ENCODE results near the gene NNAT.

The NNAT gene

GRCh38 chr20:37498066-37498665, 22.9 kb upstream of the NNAT start:
- H3K36me3 ChIP-seq (ENCODE audit: insufficient read depth, low read length): no peaks in the 10 kb centered on the region
- TF ChIP-seq EZH2 (IDR thresholded peaks at IDR 0.05; ENCODE audit: borderline replicate concordance, low read depth, low read length, severe bottlenecking): no peak
- TF ChIP-seq, protein P1, sequence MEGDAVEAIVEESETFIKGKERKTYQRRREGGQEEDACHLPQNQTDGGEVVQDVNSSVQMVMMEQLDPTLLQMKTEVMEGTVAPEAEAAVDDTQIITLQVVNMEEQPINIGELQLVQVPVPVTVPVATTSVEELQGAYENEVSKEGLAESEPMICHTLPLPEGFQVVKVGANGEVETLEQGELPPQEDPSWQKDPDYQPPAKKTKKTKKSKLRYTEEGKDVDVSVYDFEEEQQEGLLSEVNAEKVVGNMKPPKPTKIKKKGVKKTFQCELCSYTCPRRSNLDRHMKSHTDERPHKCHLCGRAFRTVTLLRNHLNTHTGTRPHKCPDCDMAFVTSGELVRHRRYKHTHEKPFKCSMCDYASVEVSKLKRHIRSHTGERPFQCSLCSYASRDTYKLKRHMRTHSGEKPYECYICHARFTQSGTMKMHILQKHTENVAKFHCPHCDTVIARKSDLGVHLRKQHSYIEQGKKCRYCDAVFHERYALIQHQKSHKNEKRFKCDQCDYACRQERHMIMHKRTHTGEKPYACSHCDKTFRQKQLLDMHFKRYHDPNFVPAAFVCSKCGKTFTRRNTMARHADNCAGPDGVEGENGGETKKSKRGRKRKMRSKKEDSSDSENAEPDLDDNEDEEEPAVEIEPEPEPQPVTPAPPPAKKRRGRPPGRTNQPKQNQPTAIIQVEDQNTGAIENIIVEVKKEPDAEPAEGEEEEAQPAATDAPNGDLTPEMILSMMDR (IDR thresholded peaks at IDR 0.05; ENCODE audit: borderline replicate concordance, extremely low read depth, low read length, poor library complexity, severe bottlenecking): no peak
- no peaks in the 10 kb centered on the region for H4K20me1 ChIP-seq (ENCODE audit: insufficient read depth, low read length)
- no peak overlapping the region for H2AFZ ChIP-seq (ENCODE audit: low read depth, low read length)
- no peak overlapping the region for H3K9ac ChIP-seq (ENCODE audit: low read depth, low read length)
- H3K79me2 ChIP-seq (ENCODE audit: insufficient read depth, low read length): no peaks in the 10 kb centered on the region
- H3K9me3 ChIP-seq (ENCODE audit: insufficient read depth, low read length, severe bottlenecking): no peaks in the 10 kb centered on the region
- ATAC-seq (ENCODE audit: insufficient read depth, low read depth): no peak
- no peak overlapping the region for H3K4me2 ChIP-seq (ENCODE audit: insufficient read depth, low read length)
- no peak overlapping the region for H3K4me3 ChIP-seq (ENCODE audit: low read depth in 1 of 2, low read length in 2 of 2)
- no peak overlapping the region for H3K27ac ChIP-seq (ENCODE audit: low read length)
- H3K27me3 ChIP-seq (ENCODE audit: insufficient read depth, low read length, poor library complexity): no peaks in the 10 kb centered on the region
- H3K4me1 ChIP-seq (ENCODE audit: insufficient read depth, low read length): no peaks in the 10 kb centered on the region
- no peak for DNase-seq

DNA sequence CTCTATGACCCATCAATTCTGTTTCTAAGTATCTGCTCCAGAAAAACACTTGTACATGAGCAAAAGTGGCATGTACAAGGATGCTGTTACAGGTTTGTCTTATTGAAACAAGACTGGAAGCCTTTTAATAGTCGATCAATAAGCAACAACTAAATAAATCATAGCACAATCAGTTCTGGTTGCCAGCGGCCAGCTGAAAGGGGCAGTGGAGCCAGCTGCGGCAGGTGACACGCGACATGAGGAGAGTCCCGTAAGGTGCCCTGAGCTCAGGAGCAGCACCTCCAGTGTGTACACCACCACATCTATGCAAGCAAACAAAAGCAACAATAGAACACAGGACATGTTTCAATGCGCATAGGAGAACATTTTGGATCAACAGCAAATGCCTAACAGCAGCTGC, 20.7 kb upstream of the NNAT start:
- H3K79me2 ChIP-seq (ENCODE audit: insufficient read depth, low read length): no peaks in the 10 kb centered on the region
- H3K27ac ChIP-seq (ENCODE audit: low read length): no peak overlapping the region
- ATAC-seq (ENCODE audit: insufficient read depth, low read depth): no peak
- no peak for DNase-seq
- no peaks in the 10 kb centered on the region for H4K20me1 ChIP-seq (ENCODE audit: insufficient read depth, low read length)
- TF ChIP-seq, protein P1 (IDR thresholded peaks at IDR 0.05; ENCODE audit: borderline replicate concordance, extremely low read depth, low read length, poor library complexity, severe bottlenecking): no peak
- no peak for TF ChIP-seq EZH2 (IDR thresholded peaks at IDR 0.05; ENCODE audit: borderline replicate concordance, low read depth, low read length, severe bottlenecking)
- no peaks in the 10 kb centered on the region for H3K27me3 ChIP-seq (ENCODE audit: insufficient read depth, low read length, poor library complexity)
- no peak overlapping the region for H3K4me3 ChIP-seq (ENCODE audit: low read depth in 1 of 2, low read length in 2 of 2)
- no peaks in the 10 kb centered on the region for H3K4me1 ChIP-seq (ENCODE audit: insufficient read depth, low read length)
- no peak overlapping the region for H3K4me2 ChIP-seq (ENCODE audit: insufficient read depth, low read length)
- no peaks in the 10 kb centered on the region for H3K9me3 ChIP-seq (ENCODE audit: insufficient read depth, low read length, severe bottlenecking)
- no peak overlapping the region for H3K9ac ChIP-seq (ENCODE audit: low read depth, low read length)
- no peaks in the 10 kb centered on the region for H3K36me3 ChIP-seq (ENCODE audit: insufficient read depth, low read length)
- H2AFZ ChIP-seq (ENCODE audit: low read depth, low read length): no peak overlapping the region

GRCh38 chr20:37501940-37502339, 19.1 kb upstream of the NNAT start:
- Histone ChIP-seq H4K20me1 (ENCODE audit: insufficient read depth, low read length) (no peaks in the 10 kb centered on the region), H3K27ac (ENCODE audit: low read length) (no peak overlapping the region), H3K27me3 (ENCODE audit: insufficient read depth, low read length, poor library complexity) (no peaks in the 10 kb centered on the region), H3K9me3 (ENCODE audit: insufficient read depth, low read length, severe bottlenecking) (no peaks in the 10 kb centered on the region), H2AFZ (ENCODE audit: low read depth, low read length) (no peak overlapping the region), H3K9ac (ENCODE audit: low read depth, low read length) (no peak overlapping the region), H3K79me2 (ENCODE audit: insufficient read depth, low read length) (no peaks in the 10 kb centered on the region), H3K4me2 (ENCODE audit: insufficient read depth, low read length) (no peak overlapping the region), H3K4me3 (ENCODE audit: low read depth in 1 of 2, low read length in 2 of 2) (no peak overlapping the region), H3K4me1 (ENCODE audit: insufficient read depth, low read length) (no peaks in the 10 kb centered on the region), H3K36me3 (ENCODE audit: insufficient read depth, low read length) (no peaks in the 10 kb centered on the region)
- TF ChIP-seq, protein P1 (IDR thresholded peaks at IDR 0.05; ENCODE audit: borderline replicate concordance, extremely low read depth, low read length, poor library complexity, severe bottlenecking): no peak
- no peak for TF ChIP-seq EZH2 (IDR thresholded peaks at IDR 0.05; ENCODE audit: borderline replicate concordance, low read depth, low read length, severe bottlenecking)
- DNase-seq (no peak), ATAC-seq (ENCODE audit: insufficient read depth, low read depth) (no peak)
